Ishikawa (cell line): ENCODE measurements around the gene LRRC59.
A peak's percentile ranks its signal among the peaks of the same experiment; 100 is the strongest.

Source experiments
- CEBPB ChIP-seq: IDR thresholded peaks from 2 replicates; pipeline ENCODE4 v1.6.1; 2012
- CREB1 ChIP-seq: IDR thresholded peaks from 2 replicates; pipeline ENCODE4 v1.6.1; 2012; ENCODE audit warnings: low read depth
- EGR1 ChIP-seq: IDR thresholded peaks from 2 replicates; pipeline ENCODE4 v1.6.1; 2012
- EP300 ChIP-seq: IDR thresholded peaks from 2 replicates; pipeline ENCODE4 v1.6.1; 2012; ENCODE audit warnings: borderline replicate concordance
- FOXM1 ChIP-seq: IDR thresholded peaks from 2 replicates; pipeline ENCODE4 v1.6.1; 2012; ENCODE audit warnings: low read depth, borderline replicate concordance
- MAX ChIP-seq: IDR thresholded peaks from 2 replicates; pipeline ENCODE4 v1.6.1; 2012
- NFIC ChIP-seq: IDR thresholded peaks from 2 replicates; pipeline ENCODE4 v1.6.1; 2012
- RAD21 ChIP-seq: IDR thresholded peaks from 2 replicates; pipeline ENCODE4 v1.6.1; 2012; ENCODE audit warnings: low read depth
- TAF1 ChIP-seq: IDR thresholded peaks from 2 replicates; pipeline ENCODE4 v1.6.1; 2012; ENCODE audit warnings: low read depth, mild to moderate bottlenecking
- TCF12 ChIP-seq: IDR thresholded peaks from 2 replicates; pipeline ENCODE4 v1.6.1; 2012; ENCODE audit warnings: low read depth
- TEAD4 ChIP-seq: IDR thresholded peaks from 2 replicates; pipeline ENCODE4 v1.6.1; 2012
- USF1 ChIP-seq: IDR thresholded peaks from 2 replicates; pipeline ENCODE4 v1.6.1; 2012
- YY1 ChIP-seq: IDR thresholded peaks from 2 replicates; pipeline ENCODE4 v1.6.1; 2012; ENCODE audit warnings: low read depth
- ZBTB7A ChIP-seq: IDR thresholded peaks from 2 replicates; pipeline ENCODE4 v1.6.1; 2012; ENCODE audit warnings: low read depth
- TF ChIP-seq, protein P1 (sequence below): IDR thresholded peaks from 2 replicates; pipeline ENCODE4 v1.6.1; 2012; ENCODE audit warnings: low read depth, mild to moderate bottlenecking

The LRRC59 gene

GRCh38 chr17:50346313-50347116 lies 50.8 kb downstream of the LRRC59 start:
- TF ChIP-seq ZBTB7A, result peak; percentile 50; the same call in 1 of the 2 replicates
- peak; percentile 69; the same call in 1 of the 2 replicates for TF ChIP-seq EGR1
- TF ChIP-seq, protein P1, sequence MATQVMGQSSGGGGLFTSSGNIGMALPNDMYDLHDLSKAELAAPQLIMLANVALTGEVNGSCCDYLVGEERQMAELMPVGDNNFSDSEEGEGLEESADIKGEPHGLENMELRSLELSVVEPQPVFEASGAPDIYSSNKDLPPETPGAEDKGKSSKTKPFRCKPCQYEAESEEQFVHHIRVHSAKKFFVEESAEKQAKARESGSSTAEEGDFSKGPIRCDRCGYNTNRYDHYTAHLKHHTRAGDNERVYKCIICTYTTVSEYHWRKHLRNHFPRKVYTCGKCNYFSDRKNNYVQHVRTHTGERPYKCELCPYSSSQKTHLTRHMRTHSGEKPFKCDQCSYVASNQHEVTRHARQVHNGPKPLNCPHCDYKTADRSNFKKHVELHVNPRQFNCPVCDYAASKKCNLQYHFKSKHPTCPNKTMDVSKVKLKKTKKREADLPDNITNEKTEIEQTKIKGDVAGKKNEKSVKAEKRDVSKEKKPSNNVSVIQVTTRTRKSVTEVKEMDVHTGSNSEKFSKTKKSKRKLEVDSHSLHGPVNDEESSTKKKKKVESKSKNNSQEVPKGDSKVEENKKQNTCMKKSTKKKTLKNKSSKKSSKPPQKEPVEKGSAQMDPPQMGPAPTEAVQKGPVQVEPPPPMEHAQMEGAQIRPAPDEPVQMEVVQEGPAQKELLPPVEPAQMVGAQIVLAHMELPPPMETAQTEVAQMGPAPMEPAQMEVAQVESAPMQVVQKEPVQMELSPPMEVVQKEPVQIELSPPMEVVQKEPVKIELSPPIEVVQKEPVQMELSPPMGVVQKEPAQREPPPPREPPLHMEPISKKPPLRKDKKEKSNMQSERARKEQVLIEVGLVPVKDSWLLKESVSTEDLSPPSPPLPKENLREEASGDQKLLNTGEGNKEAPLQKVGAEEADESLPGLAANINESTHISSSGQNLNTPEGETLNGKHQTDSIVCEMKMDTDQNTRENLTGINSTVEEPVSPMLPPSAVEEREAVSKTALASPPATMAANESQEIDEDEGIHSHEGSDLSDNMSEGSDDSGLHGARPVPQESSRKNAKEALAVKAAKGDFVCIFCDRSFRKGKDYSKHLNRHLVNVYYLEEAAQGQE, result no peak

- TF ChIP-seq YY1 (peak; percentile 82), USF1 (no peak), MAX (peak; percentile 92), CEBPB (no peak), ZBTB7A (peak; percentile 20; the same call in 1 of the 2 replicates), TAF1 (peak; percentile 80)
These were observed 51.7 kb downstream of the LRRC59 start, which contains the start of gene XYLT2 for GRCh38 chr17:50345432-50346312. XYLT2 (plus strand) TSS chr17:50346126; CDS start chr17:50346141, 15 bp downstream.

DNA sequence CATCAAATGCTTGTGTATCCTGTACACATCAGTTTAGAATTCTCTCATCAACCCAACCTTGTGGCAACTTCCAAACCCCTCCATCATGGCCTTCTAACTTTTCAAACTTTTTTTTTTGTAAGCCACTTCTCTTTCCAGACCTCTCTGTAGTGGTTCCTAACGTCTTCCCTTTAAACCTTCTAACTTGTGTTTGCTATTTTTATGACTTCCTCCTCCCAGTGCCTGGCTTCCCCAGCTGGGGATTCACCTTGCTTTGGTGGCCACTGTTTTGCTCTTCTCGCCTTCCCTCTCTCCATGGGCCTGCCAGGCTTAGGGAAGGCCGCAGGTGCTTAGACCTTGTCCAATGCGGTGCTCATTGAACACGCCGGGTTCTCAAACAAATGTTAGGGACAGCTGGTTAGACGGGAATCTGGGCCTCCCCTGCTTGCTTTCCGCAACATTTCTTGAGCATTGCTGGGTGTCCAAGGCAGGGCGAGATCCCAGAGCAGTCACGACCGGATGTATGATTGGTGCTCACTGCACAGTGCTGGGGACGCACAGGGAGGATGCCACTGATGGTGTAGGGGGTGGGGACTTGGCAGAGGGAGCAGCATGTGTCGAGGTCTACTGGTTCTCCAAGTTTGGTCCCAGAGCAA lies 52.5 kb downstream of the LRRC59 start:
- TF ChIP-seq EGR1, result no peak
- TF ChIP-seq, protein P1, result no peak
- TF ChIP-seq ZBTB7A, result no peak
- no peak for TF ChIP-seq TCF12
- no peak for TF ChIP-seq RAD21
- TF ChIP-seq TAF1, result no peak
- TF ChIP-seq FOXM1, result no peak
- TF ChIP-seq MAX, result no peak
- TF ChIP-seq TEAD4, result no peak
- TF ChIP-seq CEBPB, result no peak
- no peak for TF ChIP-seq NFIC
- no peak for TF ChIP-seq USF1
- TF ChIP-seq YY1, result no peak
- no peak for TF ChIP-seq CREB1
- no peak for TF ChIP-seq EP300

DNA sequence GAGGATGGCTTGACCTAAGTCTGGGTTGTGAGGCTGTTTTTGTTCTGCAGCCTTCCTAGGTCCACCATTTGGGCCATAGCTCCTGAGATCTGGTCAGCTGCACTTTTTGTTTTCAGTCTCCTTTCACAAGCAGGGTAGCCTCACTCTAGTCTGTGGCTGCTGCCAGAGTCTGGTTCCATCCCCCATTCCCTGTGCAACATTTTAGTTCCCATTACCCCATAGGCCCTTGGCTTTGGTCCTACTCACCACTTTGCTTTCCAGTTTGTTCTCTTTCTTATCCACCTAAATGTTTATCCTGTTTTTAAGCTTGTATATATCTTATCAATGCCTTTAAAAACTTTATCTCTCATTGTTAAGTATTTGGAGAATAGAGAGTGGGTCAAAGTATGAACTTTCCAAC lies 57.9 kb downstream of the LRRC59 start:
- TF ChIP-seq USF1 (no peak), YY1 (no peak), RAD21 (no peak), EP300 (no peak), FOXM1 (no peak), EGR1 (no peak), CREB1 (no peak), ZBTB7A (no peak), MAX (no peak), CEBPB (no peak), NFIC (no peak), TEAD4 (no peak), TAF1 (no peak), TCF12 (no peak)
- TF ChIP-seq, protein P1, result no peak
